Neural crest cell (in vitro differentiated cells): ENCODE data around the gene ZDHHC22. TPM values are rescaled to one million over a fixed set of nuclear protein-coding genes. Genes with fewer than 3 reads are reported as not detected.
A peak's percentile ranks its signal among the peaks of the same experiment; 100 is the strongest.

Experiments
- DNase-seq: peaks from one replicate; pipeline ENCODE4 v3.0.0; 2021; ENCODE audit warnings: low read depth, mixed read lengths, low spot score
- H3K27ac Mint-ChIP-seq: one replicate; pipeline ENCODE4 v1.8.0; 2021; ENCODE audit warnings: mild to moderate bottlenecking, mixed read lengths; ENCODE audit not compliant: unreplicated experiment
- H3K27me3 Mint-ChIP-seq: 2 replicates; pipeline ENCODE4 v1.8.0; 2021; ENCODE audit warnings: low read depth, mild to moderate bottlenecking, mixed read lengths
- H3K36me3 Mint-ChIP-seq: 2 replicates; pipeline ENCODE4 v1.8.0; 2021; ENCODE audit warnings: low read depth, mild to moderate bottlenecking, mixed read lengths
- H3K4me1 Mint-ChIP-seq: 2 replicates; pipeline ENCODE4 v1.8.0; 2021; ENCODE audit warnings: mixed read lengths
- H3K4me3 Mint-ChIP-seq: one replicate; pipeline ENCODE4 v1.8.0; 2021; ENCODE audit warnings: mild to moderate bottlenecking, mixed read lengths
- H3K9me3 Mint-ChIP-seq: 2 replicates; pipeline ENCODE4 v1.8.0; 2021; ENCODE audit warnings: mixed read lengths
- CTCF ChIP-seq: fragments of 200-600 bp; sonication (generic); conservative IDR thresholded peaks from 2 replicates; pipeline ENCODE4 v1.5.0; 2021; ENCODE audit warnings: antibody characterized with exemption, mild to moderate bottlenecking
- total RNA-seq: library from RNA; stranded (reverse); gene quantifications from 2 replicates; pipeline ENCODE4 v1.2.1, GENCODE V29; 2021

ZDHHC22 gene
- total RNA-seq, 1 donor from 2014 or later, result 5.6 TPM

DNA sequence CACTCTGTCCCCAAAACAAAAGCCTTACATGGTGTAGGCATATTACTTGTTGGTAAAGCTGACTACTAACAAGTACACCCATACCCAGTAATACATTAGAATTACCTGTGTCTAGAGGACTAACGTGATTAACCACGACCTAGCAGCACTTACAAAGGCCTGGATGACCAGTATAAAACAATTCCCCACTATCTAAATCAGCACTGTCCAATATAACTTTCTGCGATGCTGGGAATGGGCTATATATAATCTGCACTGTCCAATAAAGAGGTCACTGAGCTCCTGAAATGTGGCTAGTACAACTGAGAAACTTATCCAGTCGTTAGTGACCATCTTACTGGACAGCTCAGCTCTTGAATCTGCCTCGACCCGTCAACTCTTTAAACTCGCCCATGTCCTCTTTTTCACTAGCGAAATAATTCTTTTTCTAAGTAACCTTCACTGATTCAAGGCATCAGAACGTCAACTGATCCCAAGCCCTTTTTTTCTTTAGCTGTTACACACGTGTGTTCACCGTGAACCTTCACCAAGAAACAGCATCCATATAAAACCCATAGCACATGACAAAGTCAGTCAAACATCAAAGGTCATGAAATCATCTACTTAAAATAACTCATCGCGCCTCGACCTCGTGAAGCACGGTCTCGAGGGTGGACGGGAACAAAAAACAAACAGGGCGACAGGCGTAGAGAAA, 44.4 kb downstream of the ZDHHC22 start:
- Mint-ChIP-seq H3K4me3 (peak overlapping the region; percentile 84), H3K9me3 (no peaks in the 10 kb centered on the region), H3K36me3 (no peaks in the 10 kb centered on the region), H3K4me1 (peaks cover 58% of the 10 kb centered on the region), H3K27ac (peak overlapping the region; percentile 76), H3K27me3 (no peaks in the 10 kb centered on the region)
- DNase-seq, result no peak
- TF ChIP-seq CTCF, result no peak

DNA sequence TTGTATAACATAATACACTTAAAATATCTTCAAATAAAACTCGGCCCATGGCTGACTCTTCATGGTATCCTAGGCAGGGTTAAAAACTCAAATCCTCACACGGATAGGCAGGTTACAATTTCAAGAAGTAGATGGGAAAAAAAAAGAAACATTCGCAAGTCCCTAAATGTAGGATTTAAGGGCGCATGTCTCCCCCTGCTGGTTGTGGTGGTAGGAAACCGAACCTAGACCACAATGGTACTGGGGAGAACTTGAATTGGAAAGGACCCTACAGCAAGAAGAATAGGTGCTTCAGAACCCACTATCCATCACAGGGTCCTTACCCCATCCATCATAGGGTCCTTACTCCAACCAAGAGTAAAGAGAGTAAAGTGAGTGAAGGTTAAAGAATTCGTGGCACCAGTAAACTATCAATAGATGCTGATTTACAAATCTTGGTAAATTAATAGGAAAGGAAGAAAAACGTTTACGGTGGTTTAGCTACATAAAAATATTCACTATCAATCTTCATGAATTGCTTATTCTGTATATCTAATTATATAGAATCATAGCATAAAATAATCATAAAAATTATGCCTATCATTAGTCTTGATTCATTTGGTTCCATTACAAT, 46.8 kb downstream of the ZDHHC22 start:
- H3K9me3 Mint-ChIP-seq, result peaks cover 4% of the 10 kb centered on the region
- peak; percentile 87 for DNase-seq
- H3K27me3 Mint-ChIP-seq, result no peaks in the 10 kb centered on the region
- no peak overlapping the region for H3K27ac Mint-ChIP-seq
- peak overlapping the region; percentile 83 for H3K4me3 Mint-ChIP-seq
- H3K36me3 Mint-ChIP-seq, result peaks cover 5% of the 10 kb centered on the region
- peak; percentile 91 for TF ChIP-seq CTCF
- H3K4me1 Mint-ChIP-seq, result peaks cover 40% of the 10 kb centered on the region

GRCh38 chr14:77092676-77093075, 48.9 kb downstream of the ZDHHC22 start:
- peaks cover 5% of the 10 kb centered on the region for H3K36me3 Mint-ChIP-seq
- no peak for DNase-seq
- no peak overlapping the region for H3K27ac Mint-ChIP-seq
- H3K4me1 Mint-ChIP-seq, result peaks cover 31% of the 10 kb centered on the region
- no peaks in the 10 kb centered on the region for H3K27me3 Mint-ChIP-seq
- H3K4me3 Mint-ChIP-seq, result no peak overlapping the region
- peaks cover 4% of the 10 kb centered on the region for H3K9me3 Mint-ChIP-seq
- no peak for TF ChIP-seq CTCF

DNA sequence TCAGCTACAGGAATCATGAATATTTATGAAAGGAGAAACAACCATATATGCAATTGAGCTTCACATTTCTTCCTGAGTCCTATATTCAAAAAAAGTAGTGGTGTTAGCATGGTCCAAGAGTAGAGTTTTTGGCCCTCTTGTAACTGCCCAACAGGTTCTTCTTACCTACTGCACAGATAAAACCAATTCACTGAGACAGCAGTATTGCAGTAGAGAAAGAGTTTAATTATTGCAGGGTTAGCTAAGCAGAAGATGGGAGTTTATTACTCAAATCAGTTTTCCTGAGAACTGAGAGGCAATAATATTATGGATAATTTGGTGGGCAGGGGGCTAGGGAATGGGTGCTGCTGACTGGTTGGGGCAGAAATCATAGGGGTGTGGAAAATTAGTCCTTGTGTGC, 50.1 kb downstream of the ZDHHC22 start:
- Mint-ChIP-seq H3K9me3 (peaks cover 4% of the 10 kb centered on the region), H3K27ac (no peak overlapping the region), H3K4me3 (peak overlapping the region; percentile 14), H3K4me1 (peaks cover 31% of the 10 kb centered on the region), H3K27me3 (no peaks in the 10 kb centered on the region), H3K36me3 (peaks cover 5% of the 10 kb centered on the region)
- no peak for DNase-seq
- no peak for TF ChIP-seq CTCF

GRCh38 chr14:77088645-77089044, 52.9 kb downstream of the ZDHHC22 start:
- no peak for DNase-seq
- no peak overlapping the region for H3K27ac Mint-ChIP-seq

More at GRCh38 chr14:77088645-77089044, 52.9 kb downstream of the ZDHHC22 start:
- H3K4me3 Mint-ChIP-seq, result no peak overlapping the region
- TF ChIP-seq CTCF, result no peak
- peaks cover 4% of the 10 kb centered on the region for H3K9me3 Mint-ChIP-seq
- peaks cover 5% of the 10 kb centered on the region for H3K36me3 Mint-ChIP-seq
- no peaks in the 10 kb centered on the region for H3K27me3 Mint-ChIP-seq
- peaks cover 39% of the 10 kb centered on the region for H3K4me1 Mint-ChIP-seq
